Stomach (tissue), 9 donors: ENCODE data around the gene ICOS. TPM values are rescaled to one million over a fixed set of nuclear protein-coding genes. Genes with fewer than 3 reads are reported as not detected.

Experiments
- DNase-seq, 2 donors: peaks; one replicate each; pipeline versions ENCODE4 v3.0.0 to v3.0.0-alpha.2; 2013 to 2019
- H3K27ac ChIP-seq, 5 donors: fragments of 200-600 bp in 4 of 5; sonication (generic) in 4 of 5; one replicate each; pipeline ENCODE4 v1.5.1; 2013 to 2019; ENCODE audit warnings: mild to moderate bottlenecking in 1 of 5, moderate library complexity in 1 of 5
- H3K27me3 ChIP-seq, 3 donors: fragments of 200-600 bp; sonication (generic); one replicate each; pipeline ENCODE4 v1.5.1; 2017 to 2019; ENCODE audit warnings: mixed run types in 1 of 3
- H3K36me3 ChIP-seq, 4 donors: fragments of 200-600 bp; sonication (generic); 1 replicate in 3 of 4; 2 replicates in 1 of 4; pipeline ENCODE4 v1.5.1; 2016 to 2019
- H3K4me1 ChIP-seq, 4 donors: fragments of 200-600 bp; sonication (generic); one replicate each; pipeline ENCODE4 v1.5.1; 2016 to 2019
- H3K4me3 ChIP-seq, 4 donors: fragments of 200-600 bp; sonication (generic) in 3 of 4; one replicate each; pipeline ENCODE4 v1.5.1; 2016 to 2019; ENCODE audit warnings: mild to moderate bottlenecking in 1 of 4
- H3K9me3 ChIP-seq, 4 donors: fragments of 200-600 bp; sonication (generic); one replicate each; pipeline ENCODE4 v1.5.1; 2016 to 2019
- CTCF ChIP-seq, 7 experiments: fragments of 450-650 bp in 4 of 7; fragments of 200-600 bp in 3 of 7; sonication (generic) in 3 of 7; IDR thresholded peaks; one replicate each; pipeline ENCODE4 v1.5.1; 2016 to 2019; ENCODE audit warnings: antibody characterized with exemption in 7 of 7, control low read depth in 2 of 7, mild to moderate bottlenecking in 1 of 7
- EP300 ChIP-seq: sonication (generic); formaldehyde crosslinking; IDR thresholded peaks from one replicate; pipeline ENCODE4 v1.6.1; 2017; ENCODE audit warnings: antibody characterized with exemption
- POLR2A ChIP-seq, 4 donors: fragments of 450-650 bp; IDR thresholded peaks; one replicate each; pipeline ENCODE4 v1.6.1; 2016; ENCODE audit warnings: antibody characterized with exemption in 4 of 4, control low read depth in 2 of 4, mild to moderate bottlenecking in 1 of 4, moderate library complexity in 1 of 4
- POLR2AphosphoS5 ChIP-seq, 3 donors: sonication (generic); formaldehyde crosslinking; IDR thresholded peaks; one replicate each; pipeline ENCODE4 v1.6.1; 2016; ENCODE audit warnings: antibody characterized with exemption in 3 of 3
- WGBS, 5 donors: extraction: QIAGEN DNeasy Blood & Tissue Kit in 3 of 5; methylation state at CpG; one replicate each; pipeline versions ENCODE4 v1.1.5 to v1.1.7; 2013 to 2018; 5-methylcytosine and 5-hydroxymethylcytosine counted together
- intact Hi-C: fragments of 100-400 bp; cut with DNase I; formaldehyde crosslinking; loops from one replicate; pipeline ENCODE4 v1.15.1; 2023; ENCODE audit warnings: low total_unique reads
- polyA plus RNA-seq, 3 donors: library from polyadenylated mRNA; stranded (reverse); fragments of 200-250 nt; gene quantifications; one replicate each; pipeline ENCODE4 v1.2.3, GENCODE V29; 2013
- total RNA-seq, 5 donors: library from RNA; depleted of rRNA; stranded (reverse); fragments of >200 nt; gene quantifications; one replicate each; pipeline versions ENCODE4 v1.1.0 to v1.2.3, GENCODE V29; 2014 to 2016
- donor health status: healthy with polysubstance abuse.
- donor health status: Bipolar disorder and iron deficiency.
- donor health status: healthy.

ICOS gene
- total and polyA plus RNA-seq, 8 donors, result 0.29 to 9.3 (median 0.33) TPM; not detected in 3

DNA sequence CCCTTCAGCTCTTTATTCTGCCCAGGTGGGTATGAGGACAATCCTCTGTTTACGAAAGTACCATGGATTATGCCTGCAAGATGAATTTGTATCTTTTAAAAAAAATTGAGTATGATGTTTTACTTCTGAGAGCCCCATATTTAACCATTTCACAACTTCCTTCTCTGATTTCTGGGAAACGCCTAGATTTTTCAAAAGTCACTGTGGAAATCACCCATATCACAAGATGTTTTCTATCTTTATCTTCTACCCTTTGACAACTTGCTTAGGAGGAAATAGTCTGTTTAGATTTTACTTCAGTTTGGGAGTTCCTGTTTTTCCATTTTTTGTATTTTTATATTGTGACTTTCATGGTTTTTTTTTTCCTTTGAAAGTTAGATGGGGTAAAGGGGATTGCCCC is 53.0 kb downstream of the ICOS start:
- Histone ChIP-seq H3K4me3 (no peak overlapping the region), H3K4me1 (no peaks in the 10 kb centered on the region), H3K27me3 (no peaks in the 10 kb centered on the region), H3K36me3 (no peaks in the 10 kb centered on the region), H3K9me3 (no peaks in the 10 kb centered on the region), H3K27ac (no peak overlapping the region)
- no peak for DNase-seq
- 77 to 84% (median 79%) methylated on average over 2 of the region's 2 CpGs for WGBS, 5 donors
- TF ChIP-seq EP300 (no peak), CTCF (IDR thresholded peaks at IDR 0.05) (no peak), POLR2AphosphoS5 (IDR thresholded peaks at IDR 0.05) (no peak), POLR2A (IDR thresholded peaks at IDR 0.05) (no peak)
- intact Hi-C loops, result no loop called here

- Histone ChIP-seq H3K9me3 (no peaks in the 10 kb centered on the region), H3K4me1 (no peaks in the 10 kb centered on the region), H3K27me3 (no peaks in the 10 kb centered on the region), H3K27ac (no peak overlapping the region), H3K4me3 (no peak overlapping the region), H3K36me3 (no peaks in the 10 kb centered on the region)
- TF ChIP-seq POLR2A (IDR thresholded peaks at IDR 0.05) (no peak), EP300 (no peak), POLR2AphosphoS5 (IDR thresholded peaks at IDR 0.05) (no peak), CTCF (IDR thresholded peaks at IDR 0.05) (no peak)
- DNase-seq, result no peak
- intact Hi-C loops, result no loop called here
- 66 to 84% (median 75%) methylated on average over 1 of the region's 1 CpG for WGBS, 5 donors
Measured at GRCh38 chr2:203992509-203992908, 55.9 kb downstream of the ICOS start.

- intact Hi-C loops, result no loop called here
- Histone ChIP-seq H3K36me3 (no peaks in the 10 kb centered on the region), H3K9me3 (no peaks in the 10 kb centered on the region), H3K4me3 (no peak overlapping the region), H3K27me3 (no peaks in the 10 kb centered on the region), H3K27ac (no peak overlapping the region), H3K4me1 (peaks cover 0 to 1% (median 0%) of the 10 kb centered on the region in 4 donors)
- no peak for TF ChIP-seq POLR2A (IDR thresholded peaks at IDR 0.05)
- TF ChIP-seq EP300, result no peak
- TF ChIP-seq POLR2AphosphoS5 (IDR thresholded peaks at IDR 0.05), result no peak
- no peak for TF ChIP-seq CTCF (IDR thresholded peaks at IDR 0.05)
- DNase-seq, result no peak
- WGBS, 5 donors, result 79 to 86% (median 84%) methylated on average over 4 of the region's 4 CpGs
Measured at GRCh38 chr2:203993011-203993410, 56.4 kb downstream of the ICOS start.

- no peak overlapping the region for H3K27ac ChIP-seq
- no peaks in the 10 kb centered on the region for H3K27me3 ChIP-seq
- intact Hi-C loops, result no loop called here
- no peak overlapping the region for H3K4me3 ChIP-seq
- no peak for DNase-seq
- no peak for TF ChIP-seq EP300
- TF ChIP-seq POLR2A (IDR thresholded peaks at IDR 0.05), result no peak
- TF ChIP-seq POLR2AphosphoS5 (IDR thresholded peaks at IDR 0.05), result no peak
- TF ChIP-seq CTCF (IDR thresholded peaks at IDR 0.05), result no peak
- 88 to 91% (median 89%) methylated on average over 4 of the region's 4 CpGs for WGBS, 5 donors
- H3K9me3 ChIP-seq, result no peaks in the 10 kb centered on the region
- H3K4me1 ChIP-seq, result peaks cover 0 to 5% (median 0%) of the 10 kb centered on the region in 4 donors
- no peaks in the 10 kb centered on the region for H3K36me3 ChIP-seq
Measured at GRCh38 chr2:203993560-203993959, 57.0 kb downstream of the ICOS start.
